HTERT RPE-1 (cell line): Measurements from ENCODE around the gene VAPB.

Experiments
- in situ Hi-C: fragments of 300-500 bp; cut with MboI; formaldehyde crosslinking; loops from 4 replicates; pipeline ENCODE4 v1.14.3; 2020; ENCODE audit warnings: low sequenced_read_pairs

VAPB gene

DNA sequence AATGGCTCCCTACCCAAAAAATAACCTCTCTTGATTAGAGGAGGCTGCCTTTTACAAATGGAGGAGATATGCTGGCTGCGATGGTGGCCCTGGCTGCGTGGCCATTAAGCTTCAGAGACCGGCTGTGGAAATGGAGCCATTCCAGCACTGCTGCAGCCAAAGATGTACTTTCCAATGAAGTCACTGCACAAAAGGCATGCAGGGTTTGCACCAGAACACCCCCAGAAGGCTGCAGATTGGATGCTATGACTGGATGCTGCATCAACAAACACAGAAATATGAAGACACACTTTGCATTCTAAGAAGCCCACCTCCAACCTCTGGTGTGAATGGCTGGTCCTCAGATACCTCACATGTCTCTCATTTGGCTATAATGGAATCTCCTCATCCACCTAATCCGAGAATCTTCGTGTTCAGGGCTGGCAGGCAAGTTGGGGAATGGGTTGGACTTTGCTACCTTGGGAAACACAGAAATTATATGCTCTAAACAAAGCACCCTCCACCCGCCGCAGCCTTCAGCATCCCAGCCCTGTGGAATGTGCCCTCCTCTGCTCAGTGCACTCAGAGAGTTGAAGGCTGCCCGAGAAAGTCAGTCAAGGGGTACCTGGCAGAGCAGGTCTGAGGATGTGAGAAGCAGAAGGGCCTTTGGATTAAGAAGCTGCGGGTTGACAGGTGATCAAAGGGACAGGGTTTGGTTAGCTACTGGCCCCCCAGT, 90.9 kb downstream of the VAPB start:
- in situ Hi-C loops = no loop called here

- in situ Hi-C loops = no loop called here
Measured at GRCh38 chr20:58480551-58481336, 91.7 kb downstream of the VAPB start.

DNA sequence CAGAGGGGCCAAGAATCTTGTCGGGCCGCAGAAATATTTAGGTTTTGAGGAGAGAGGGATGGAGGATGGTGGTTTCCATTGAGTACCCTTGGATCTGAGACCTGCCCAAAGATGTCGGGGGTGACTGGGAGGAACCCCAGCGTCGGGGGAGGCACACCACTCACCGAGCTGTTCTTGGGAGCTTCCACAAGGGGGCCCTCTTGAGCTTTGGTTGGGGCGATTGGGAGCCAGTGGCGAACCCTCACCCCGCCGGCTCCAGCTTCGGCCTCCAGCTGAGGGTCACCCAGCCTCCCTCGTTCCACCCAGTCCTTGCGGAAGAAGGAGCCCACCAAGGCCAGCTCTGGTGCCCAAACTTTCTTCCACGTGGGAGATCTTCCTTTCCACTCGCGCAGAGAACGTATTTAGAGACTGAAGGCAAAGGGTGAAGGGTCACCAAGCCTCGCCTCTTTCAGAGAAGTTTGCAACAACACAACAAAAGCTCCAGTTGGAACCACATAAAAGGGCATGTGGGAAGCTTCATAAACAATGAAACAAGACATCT, 92.5 kb downstream of the VAPB start:
- in situ Hi-C loops = no loop called here

DNA sequence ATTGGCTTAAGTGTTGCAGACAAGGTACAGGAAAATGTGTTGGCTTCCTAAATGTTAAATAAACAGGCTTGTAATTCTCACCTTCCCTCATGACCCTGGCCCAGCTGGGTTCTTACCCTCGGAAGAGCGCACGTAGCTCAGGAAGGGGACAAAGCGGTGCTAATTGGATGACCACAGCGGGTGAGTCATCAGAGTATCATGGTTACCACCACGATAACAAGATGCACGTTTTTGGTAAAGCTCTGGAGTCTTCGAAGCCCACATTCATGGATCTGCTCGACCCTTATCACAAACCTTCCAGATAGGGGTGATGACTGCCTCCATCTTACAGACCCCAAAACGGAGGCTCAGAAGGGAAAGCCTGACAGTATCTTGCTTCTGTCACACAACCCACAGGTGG, 93.4 kb downstream of the VAPB start:
- in situ Hi-C loops = no loop called here

- in situ Hi-C loops = no loop called here
Measured at GRCh38 chr20:58483051-58483450, 94.0 kb downstream of the VAPB start.

- in situ Hi-C loops = no loop called here
Measured at GRCh38 chr20:58483470-58483869, 94.4 kb downstream of the VAPB start.

- in situ Hi-C loops = no loop called here
Measured at GRCh38 chr20:58485393-58485792, 96.4 kb downstream of the VAPB start.

GRCh38 chr20:58486207-58486606, 97.2 kb downstream of the VAPB start:
- in situ Hi-C loops = no loop called here

DNA sequence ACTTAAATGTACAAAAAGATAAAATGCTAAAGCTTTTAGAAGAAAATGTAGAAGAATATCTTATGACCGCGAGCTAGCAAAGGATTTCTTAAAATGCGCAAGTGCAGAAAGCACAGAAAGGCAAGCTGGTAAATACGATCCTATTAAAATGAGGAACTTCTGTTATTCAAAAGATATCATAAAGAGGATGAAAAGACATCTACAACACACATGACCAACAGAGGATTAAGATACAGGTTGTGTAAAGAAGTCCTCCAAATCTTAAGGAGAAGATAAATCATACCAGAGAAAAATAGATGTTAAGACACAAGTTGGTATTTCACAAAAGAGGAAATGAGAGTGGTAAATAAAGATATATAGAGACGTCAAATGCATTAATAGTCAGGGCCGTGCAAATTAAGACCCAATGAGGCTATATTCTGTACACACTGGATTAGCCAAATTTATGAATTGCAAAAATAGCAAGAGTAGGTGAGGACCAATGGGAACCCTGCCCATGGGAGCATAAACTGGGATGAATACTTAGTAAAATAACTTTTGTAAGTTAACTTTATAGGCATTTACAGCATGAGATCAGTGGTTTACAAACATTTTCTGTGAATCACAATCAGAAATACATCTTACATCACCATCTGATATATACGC, 103.2 kb downstream of the VAPB start:
- in situ Hi-C loops = no loop called here

DNA sequence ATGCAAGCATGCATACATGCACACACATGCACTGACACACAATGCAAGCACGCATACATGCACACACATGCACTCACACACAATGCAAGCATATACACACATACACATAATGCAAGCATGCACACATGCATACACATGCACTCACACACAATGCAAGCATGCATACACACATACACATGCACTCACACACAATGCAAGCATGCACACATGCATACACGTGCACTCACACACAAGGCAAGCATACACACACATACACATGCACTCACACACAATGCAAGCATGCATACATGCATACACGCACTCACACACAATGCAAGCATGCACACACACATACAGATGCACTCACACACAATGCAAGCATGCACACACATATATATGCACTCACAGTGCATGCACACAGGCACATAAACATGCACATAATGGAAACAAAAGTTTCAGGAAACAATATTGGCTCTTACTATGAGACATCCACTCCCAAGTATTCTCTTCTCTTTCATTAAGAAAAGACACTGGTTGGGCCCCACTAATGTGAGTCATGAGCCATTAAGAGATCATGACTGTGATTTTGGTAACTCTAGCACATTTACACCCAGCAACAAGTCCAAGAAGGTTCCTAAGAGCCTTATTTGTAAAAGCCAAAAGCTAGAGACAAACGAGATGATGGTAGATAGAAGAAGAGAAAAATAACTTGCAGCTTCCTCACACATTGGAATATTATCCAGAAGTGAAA, 103.9 kb downstream of the VAPB start:
- in situ Hi-C loops = no loop called here

DNA sequence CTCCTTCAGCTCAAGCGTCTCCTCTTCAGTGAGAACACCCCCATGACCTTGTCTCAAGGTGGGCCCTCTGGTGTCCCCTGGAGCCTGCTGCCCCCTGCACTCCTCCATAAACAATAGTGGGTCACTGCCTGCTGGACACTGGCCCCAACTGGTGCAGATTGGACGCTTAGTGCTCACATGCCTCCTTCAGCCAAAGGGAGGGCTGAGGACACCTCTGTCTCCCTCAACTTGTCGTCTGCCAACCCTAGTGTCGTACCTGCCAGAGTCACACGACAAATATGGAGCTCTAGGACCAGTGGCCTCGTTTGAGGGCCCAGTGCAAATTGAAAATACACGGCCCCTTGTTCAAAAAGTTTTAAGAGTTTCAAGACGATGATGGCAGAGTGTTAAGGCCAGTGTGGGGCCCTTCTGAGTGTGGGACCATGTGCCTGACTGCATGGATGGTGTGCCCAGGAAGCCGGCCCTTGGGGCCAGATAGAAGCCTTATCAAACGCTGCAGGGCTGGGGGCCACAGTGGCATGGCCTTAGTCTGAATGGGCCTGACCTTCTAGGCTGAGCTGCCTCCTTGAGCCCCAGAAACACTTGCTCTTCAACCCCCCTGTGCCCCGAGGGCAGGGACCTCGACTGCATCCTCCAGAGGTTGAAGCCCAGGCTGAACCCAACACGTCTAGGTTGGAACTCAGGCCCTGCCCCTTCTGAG, 106.0 kb downstream of the VAPB start:
- in situ Hi-C loops = no loop called here

- in situ Hi-C loops = no loop called here
Measured at GRCh38 chr20:58495623-58496428, 106.8 kb downstream of the VAPB start.

DNA sequence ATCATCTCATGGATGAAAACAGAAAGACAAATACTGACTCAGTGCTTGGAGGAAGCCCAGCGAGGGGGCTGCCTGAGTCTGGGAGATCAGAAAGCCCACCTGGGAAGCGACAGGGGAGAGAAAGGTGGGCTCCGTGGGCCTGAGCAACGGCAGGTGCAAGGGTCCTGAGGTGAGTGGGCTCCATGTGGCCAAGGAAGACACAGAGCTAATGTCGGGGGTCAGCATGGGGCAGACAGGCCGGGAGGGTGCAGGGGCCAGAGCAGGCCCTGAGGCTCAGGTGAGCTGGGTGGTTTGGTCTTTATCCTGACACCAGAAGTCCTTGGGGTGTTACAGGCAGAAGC, 107.4 kb downstream of the VAPB start:
- in situ Hi-C loops = no loop called here

DNA sequence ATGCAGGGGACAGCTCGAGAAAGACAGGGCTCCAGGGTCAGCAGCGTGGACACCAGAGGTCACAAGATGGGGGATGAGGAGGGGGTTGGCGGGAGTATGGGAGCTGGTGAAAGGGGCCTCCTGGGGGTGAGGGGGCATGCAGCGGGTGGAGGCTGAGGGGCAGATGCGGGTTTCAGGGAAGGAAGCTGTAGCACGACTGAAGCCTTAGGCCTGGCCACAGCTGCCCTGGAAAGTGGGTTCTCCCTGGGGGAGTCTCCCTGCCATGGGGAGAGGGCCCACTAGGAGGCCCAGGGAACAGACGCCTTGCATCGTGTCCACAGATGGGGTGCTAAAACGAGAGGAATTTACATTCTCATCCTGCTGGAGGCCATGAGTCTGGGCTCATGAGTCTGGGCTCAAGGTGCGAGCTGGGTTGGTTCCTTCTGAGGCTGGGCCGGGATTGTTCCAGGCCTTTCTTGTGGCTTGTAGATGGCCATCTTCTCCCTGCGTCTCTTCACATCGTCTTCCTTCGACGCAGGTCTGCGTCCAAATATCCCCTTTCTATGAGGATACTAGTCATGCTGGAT, 108.1 kb downstream of the VAPB start:
- in situ Hi-C loops = no loop called here

- in situ Hi-C loops = no loop called here
Measured at GRCh38 chr20:58497724-58498469, 108.9 kb downstream of the VAPB start.

DNA sequence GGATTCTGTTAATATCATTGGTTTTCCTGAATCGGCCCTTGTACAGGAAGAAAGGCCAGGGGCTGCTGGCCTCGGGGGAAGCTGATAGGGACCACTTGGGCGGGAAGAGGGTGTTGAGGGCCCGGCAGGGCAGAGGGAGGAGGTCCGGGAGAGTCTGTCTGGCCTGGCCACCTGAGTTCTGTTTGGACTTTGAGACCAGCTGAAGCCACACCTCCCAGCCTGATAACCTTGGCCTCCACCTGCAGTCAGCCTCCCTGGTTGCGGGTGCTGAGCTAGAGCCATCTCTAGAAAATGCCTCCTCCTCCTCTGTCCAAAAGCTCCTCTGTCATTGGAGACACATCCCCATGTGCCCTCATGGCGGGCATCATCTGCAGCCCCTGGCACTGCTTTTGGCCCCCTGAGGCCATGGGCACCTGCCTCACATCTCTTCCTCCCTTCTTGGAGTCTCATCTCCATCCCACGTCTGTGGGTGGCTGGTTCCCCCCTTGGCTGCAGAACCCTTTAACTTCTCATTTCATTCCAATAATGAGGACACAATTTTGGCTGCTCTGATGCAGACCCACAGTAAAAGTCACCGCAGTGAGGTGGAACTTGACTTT, 109.5 kb downstream of the VAPB start:
- in situ Hi-C loops = no loop called here

GRCh38 chr20:58500256-58500655, 111.2 kb downstream of the VAPB start:
- in situ Hi-C loops = no loop called here
